Endothelial cell (in vitro differentiated cells): Measurements from ENCODE around the gene HIKESHI. TPM values are rescaled to one million over a fixed set of nuclear protein-coding genes. Genes with fewer than 3 reads are reported as not detected.

ENCODE experiments used
- DNase-seq: peaks from one replicate; pipeline ENCODE4 v3.0.0; 2021; ENCODE audit warnings: low spot score
- H3K27ac Mint-ChIP-seq: one replicate; pipeline ENCODE4 v1.8.0; 2021; ENCODE audit warnings: mixed read lengths, inconsistent platforms; ENCODE audit not compliant: unreplicated experiment
- H3K27me3 Mint-ChIP-seq: one replicate; pipeline ENCODE4 v1.8.0; 2021; ENCODE audit warnings: mild to moderate bottlenecking, moderate library complexity, mixed read lengths, inconsistent platforms; ENCODE audit not compliant: unreplicated experiment
- H3K36me3 Mint-ChIP-seq: one replicate; pipeline ENCODE4 v1.8.0; 2021; ENCODE audit warnings: mild to moderate bottlenecking, low read depth, mixed read lengths, inconsistent platforms; ENCODE audit not compliant: unreplicated experiment
- H3K4me1 Mint-ChIP-seq: one replicate; pipeline ENCODE4 v1.8.0; 2021; ENCODE audit warnings: mild to moderate bottlenecking, mixed read lengths, inconsistent platforms; ENCODE audit not compliant: unreplicated experiment
- H3K4me3 Mint-ChIP-seq: one replicate; pipeline ENCODE4 v1.8.0; 2021; ENCODE audit warnings: mild to moderate bottlenecking, mixed read lengths, inconsistent platforms; ENCODE audit not compliant: unreplicated experiment
- H3K9me3 Mint-ChIP-seq: one replicate; pipeline ENCODE4 v1.8.0; 2021; ENCODE audit warnings: mixed read lengths, inconsistent platforms; ENCODE audit not compliant: unreplicated experiment
- CTCF ChIP-seq: fragments of 200-600 bp; sonication (generic); IDR thresholded peaks from one replicate; pipeline ENCODE4 v1.5.0; 2021; ENCODE audit warnings: antibody characterized with exemption; ENCODE audit not compliant: unreplicated experiment
- total RNA-seq: library from RNA; stranded (reverse); fragmentation: NEBNext Ultra II Directional; extraction: Animal tissue kit (Norgen Biotek cat#: 25700); gene quantifications from one replicate; pipeline ENCODE4 v1.2.1, GENCODE V29; 2021; ENCODE audit not compliant: unreplicated experiment

The HIKESHI gene
- total RNA-seq, 1 donor from 2014 or later = 36.7 TPM

- no peak overlapping the region for H3K27ac Mint-ChIP-seq
- H3K9me3 Mint-ChIP-seq = no peaks in the 10 kb centered on the region
- peaks cover 2% of the 10 kb centered on the region for H3K27me3 Mint-ChIP-seq
- peaks cover 5% of the 10 kb centered on the region for H3K36me3 Mint-ChIP-seq
- no peak overlapping the region for H3K4me3 Mint-ChIP-seq
- H3K4me1 Mint-ChIP-seq = peaks cover 3% of the 10 kb centered on the region
- no peak for DNase-seq
- no peak for TF ChIP-seq CTCF
Measured at GRCh38 chr11:86313793-86314192, 11.8 kb downstream of the HIKESHI start.

- H3K27me3 Mint-ChIP-seq = peaks cover 2% of the 10 kb centered on the region
- H3K9me3 Mint-ChIP-seq = no peaks in the 10 kb centered on the region
- H3K4me3 Mint-ChIP-seq = no peak overlapping the region
- TF ChIP-seq CTCF = no peak
- H3K27ac Mint-ChIP-seq = no peak overlapping the region
- peaks cover 3% of the 10 kb centered on the region for H3K4me1 Mint-ChIP-seq
- peaks cover 5% of the 10 kb centered on the region for H3K36me3 Mint-ChIP-seq
- no peak for DNase-seq
Measured at GRCh38 chr11:86314636-86315035, 12.6 kb downstream of the HIKESHI start.

GRCh38 chr11:86335131-86335767, 33.2 kb downstream of the HIKESHI start:
- no peaks in the 10 kb centered on the region for H3K9me3 Mint-ChIP-seq
- no peaks in the 10 kb centered on the region for H3K27me3 Mint-ChIP-seq
- H3K4me1 Mint-ChIP-seq = no peaks in the 10 kb centered on the region
- H3K4me3 Mint-ChIP-seq = no peak overlapping the region
- TF ChIP-seq CTCF = no peak
- no peak overlapping the region for H3K27ac Mint-ChIP-seq
- H3K36me3 Mint-ChIP-seq = peaks cover 25% of the 10 kb centered on the region
- no peak for DNase-seq

- no peaks in the 10 kb centered on the region for H3K9me3 Mint-ChIP-seq
- no peaks in the 10 kb centered on the region for H3K27me3 Mint-ChIP-seq
- no peak for TF ChIP-seq CTCF
- no peak overlapping the region for H3K4me3 Mint-ChIP-seq
- DNase-seq = no peak
- no peak overlapping the region for H3K27ac Mint-ChIP-seq
- H3K36me3 Mint-ChIP-seq = peaks cover 25% of the 10 kb centered on the region
- no peaks in the 10 kb centered on the region for H3K4me1 Mint-ChIP-seq
Measured at GRCh38 chr11:86337227-86337626, 35.2 kb downstream of the HIKESHI start.

GRCh38 chr11:86341382-86341781, 39.3 kb downstream of the HIKESHI start:
- Mint-ChIP-seq H3K4me1 (peaks cover 6% of the 10 kb centered on the region), H3K4me3 (no peak overlapping the region), H3K27ac (no peak overlapping the region), H3K9me3 (no peaks in the 10 kb centered on the region), H3K27me3 (no peaks in the 10 kb centered on the region), H3K36me3 (peaks cover 7% of the 10 kb centered on the region)
- no peak for DNase-seq
- TF ChIP-seq CTCF = no peak
